T47D (cell line): ENCODE measurements around the gene MYRIP.

Source experiments
- DNase-seq, 2 experiments: peaks; one replicate each; pipeline versions ENCODE4 v3.0.0 to v3.0.0-alpha.2; 2011 to 2012; ENCODE audit warnings: low read depth in 1 of 2, low spot score in 1 of 2
- JUND ChIP-seq: IDR thresholded peaks from 2 replicates; pipeline ENCODE4 v1.6.1; 2012; ENCODE audit warnings: low read depth
- in situ Hi-C: cut with HindIII; loops from 2 replicates; pipeline ENCODE4 v1.10.0; 2016; ENCODE audit warnings: low sequenced_read_pairs, low pct_unique_long_range_greater_than_20kb

The MYRIP gene

DNA sequence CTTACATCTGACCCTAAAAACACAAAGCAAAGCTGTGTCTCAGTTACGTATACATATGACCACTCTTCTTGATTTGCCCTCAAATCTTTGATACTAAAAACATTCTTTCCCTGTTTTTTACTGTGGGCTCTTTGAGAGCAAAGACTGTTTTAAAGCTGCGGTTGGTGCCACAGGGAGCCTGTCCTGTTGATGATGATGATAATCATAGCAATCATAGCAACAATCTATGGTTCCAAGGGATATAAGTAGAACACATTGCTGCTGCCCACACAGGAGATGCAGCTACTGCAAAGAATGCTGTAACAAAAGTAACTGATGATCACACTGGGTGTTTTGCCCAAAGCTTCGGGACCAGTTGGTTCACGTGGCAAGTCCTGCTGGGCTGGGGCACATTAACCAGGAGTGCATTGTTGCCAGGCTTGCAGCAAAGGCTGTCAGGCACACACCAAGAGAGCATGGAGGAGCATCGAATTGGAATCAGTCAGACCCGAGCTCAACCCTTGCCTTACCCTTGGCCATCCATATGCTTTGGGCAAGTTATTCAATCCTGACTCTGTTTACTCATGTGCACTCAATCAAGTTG is 368.7 kb downstream of the MYRIP start:
- in situ Hi-C loops: no loop called here
- no peak for DNase-seq
- TF ChIP-seq JUND: no peak

DNA sequence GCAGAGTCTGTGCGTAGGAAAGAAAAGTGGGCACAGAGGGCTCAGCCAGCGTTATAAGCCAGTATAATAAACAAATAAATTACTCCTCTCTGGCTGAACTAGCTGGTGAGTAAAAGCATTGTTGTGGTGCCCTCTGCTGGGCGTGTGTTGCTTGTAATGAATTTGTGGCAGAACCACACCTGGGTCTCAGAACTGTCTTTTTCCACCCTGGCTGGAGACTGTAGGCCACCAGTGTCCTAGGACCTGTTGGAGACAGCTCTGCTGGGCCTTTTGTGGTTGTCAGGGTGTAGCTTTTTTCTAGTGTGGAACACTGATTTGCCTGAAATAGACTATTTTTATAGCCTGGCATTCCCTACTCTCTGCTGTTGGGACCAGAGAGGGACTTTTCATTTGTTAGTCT is 369.6 kb downstream of the MYRIP start:
- in situ Hi-C loops: no loop called here
- DNase-seq: peak; percentile 37 to 84
- no peak for TF ChIP-seq JUND

DNA sequence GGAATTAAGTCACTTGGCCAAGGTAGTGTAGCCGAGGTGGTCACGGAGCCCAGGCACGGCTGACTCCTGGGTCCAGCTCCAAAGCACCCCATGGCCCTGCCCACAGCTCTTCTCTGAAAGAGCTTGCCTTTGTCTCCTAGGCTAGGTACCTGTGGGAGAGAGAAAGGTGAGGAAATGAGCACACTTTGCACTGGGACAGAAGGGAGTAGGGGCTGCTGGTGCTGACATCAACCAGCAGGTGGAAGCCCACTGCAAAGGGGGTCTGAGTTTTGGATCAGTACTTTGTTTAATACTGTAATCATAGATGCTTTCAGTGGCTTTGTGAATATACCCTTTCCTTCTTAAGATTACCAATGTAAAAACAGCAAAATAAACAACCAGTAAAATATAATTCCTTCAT is 371.8 kb downstream of the MYRIP start:
- TF ChIP-seq JUND: no peak
- no peak for DNase-seq
- in situ Hi-C loops: no loop called here

DNA sequence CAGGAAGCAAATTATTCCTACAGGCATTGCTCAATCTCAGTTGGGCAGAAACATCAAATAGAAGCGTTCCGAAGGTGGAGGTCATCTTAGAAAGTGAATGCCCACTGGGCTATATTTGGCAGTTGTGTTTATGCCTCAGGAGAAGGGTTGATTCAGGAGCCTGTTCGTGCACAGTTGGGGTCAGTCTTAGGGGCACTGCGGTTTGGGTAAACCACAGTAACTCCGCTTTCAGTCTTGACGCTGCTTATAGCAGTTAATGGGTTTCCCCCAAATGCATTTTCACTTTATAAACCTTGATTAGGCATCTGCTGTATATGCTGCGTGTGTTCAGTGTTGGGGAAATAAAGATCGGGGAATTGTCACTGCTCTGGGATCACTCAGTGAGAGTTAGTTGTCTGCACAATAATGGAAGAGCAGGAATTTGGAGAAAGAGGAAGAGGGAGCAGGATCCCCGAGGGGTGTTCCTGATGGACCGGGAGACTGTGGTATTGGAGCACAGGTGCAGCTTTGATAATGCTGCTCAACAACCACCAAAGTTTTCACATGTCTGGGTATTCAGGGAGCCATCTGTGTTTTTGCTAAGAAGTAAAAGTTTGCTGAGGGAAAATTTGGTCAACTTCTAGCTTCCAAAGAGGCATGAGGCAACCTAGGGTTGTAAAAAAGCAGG is 375.8 kb downstream of the MYRIP start:
- in situ Hi-C loops: no loop called here
- no peak for DNase-seq
- TF ChIP-seq JUND: no peak

DNA sequence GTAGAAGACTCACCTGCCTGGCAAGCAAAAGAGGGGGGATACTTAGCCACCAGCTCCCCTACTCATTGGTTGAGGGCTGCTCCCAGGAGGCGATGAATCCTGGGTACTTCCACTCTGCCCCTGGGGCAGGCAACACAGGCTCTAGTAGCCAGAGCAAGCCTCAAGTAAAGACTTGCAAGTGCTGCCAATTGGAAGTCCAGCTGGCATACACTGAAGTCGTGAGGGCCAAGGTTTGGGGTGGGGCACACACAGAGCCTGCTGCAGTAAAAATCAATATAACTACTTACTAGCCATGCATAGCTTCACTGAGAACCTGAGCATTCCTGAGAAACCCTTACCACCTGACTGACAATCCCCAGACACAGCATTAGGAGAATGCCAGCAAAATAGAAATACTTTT is 377.1 kb downstream of the MYRIP start:
- no peak for DNase-seq
- in situ Hi-C loops: no loop called here
- TF ChIP-seq JUND: no peak

DNA sequence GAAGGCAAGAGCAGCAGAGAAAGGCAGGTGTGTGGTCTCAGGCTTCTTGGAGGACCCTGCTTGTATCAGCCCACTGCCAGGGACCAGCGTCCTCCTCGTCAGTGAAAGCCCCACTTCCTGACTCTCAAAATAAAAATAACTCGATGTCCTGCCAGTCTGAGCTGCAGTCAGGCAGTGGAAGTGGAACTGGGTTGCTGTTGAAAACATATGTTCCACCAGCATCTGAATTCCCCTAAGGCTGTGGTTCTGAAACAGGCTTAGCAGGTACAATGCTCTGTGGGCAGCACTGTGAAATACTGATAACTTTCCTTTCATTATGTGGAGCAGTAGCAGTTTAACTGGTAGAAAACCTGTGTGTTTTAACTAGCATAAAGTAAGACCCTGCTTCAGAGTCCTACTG is 378.5 kb downstream of the MYRIP start:
- TF ChIP-seq JUND: no peak
- peak; percentile 48 to 76 for DNase-seq
- in situ Hi-C loops: no loop called here

DNA sequence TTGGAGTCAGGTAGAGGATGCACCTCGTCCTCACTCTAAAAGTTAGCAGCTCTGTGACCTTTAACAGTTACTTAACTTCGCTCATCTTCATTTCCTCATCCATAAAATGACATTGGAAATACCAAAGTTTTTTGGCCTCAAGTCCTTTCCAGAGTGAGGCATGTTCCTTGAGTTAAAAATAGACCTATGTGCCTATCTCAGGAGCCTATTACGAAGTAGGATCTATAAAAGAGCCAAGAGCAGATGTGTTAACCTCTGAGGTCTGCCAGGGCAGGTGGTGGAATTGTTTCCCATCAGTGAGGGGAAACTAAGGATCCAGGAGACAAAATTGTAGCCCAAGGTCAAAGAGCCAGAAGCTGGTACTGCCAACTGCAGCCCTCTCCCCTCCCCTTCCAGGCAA is 379.7 kb downstream of the MYRIP start:
- TF ChIP-seq JUND: no peak
- DNase-seq: no peak
- in situ Hi-C loops: no loop called here

DNA sequence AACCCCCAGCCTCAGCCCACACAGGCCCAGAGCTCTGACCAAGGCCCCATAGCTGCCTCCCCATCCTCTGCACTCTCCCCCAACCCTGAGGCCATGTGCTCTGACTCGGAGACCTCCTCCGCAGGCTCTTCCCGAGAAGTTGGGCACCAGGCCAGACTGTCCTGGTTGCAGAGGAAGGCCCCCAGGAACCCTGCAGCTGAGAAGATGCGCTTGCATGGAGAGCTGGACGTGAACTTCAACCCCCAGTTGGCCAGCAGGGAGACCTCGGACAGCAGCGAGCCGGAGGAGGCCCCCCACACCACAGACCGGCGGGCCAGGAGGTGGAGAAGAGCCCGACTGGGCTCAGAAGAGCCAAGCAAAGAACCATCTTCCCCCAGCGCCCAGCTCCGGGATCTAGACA is 380.6 kb downstream of the MYRIP start:
- in situ Hi-C loops: no loop called here
- DNase-seq: no peak
- no peak for TF ChIP-seq JUND

DNA sequence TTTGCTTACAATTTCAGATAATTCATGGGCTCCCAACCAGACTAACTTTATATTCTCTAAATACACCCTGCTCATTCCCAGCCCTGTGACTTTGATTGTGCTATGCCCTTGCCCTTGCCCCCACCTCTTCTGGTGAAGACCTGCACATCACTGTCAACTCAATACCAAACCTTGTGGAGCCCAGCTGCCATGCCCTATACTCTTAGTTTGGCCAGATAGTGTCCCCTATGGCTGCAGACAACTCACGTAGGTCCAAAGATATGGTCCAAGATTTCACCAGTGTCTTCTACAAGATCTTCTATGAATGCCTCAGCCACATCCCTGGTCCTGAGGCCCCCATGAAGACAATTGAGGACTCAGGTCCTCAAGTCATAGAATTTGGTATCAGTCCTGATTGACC is 381.8 kb downstream of the MYRIP start:
- in situ Hi-C loops: no loop called here
- TF ChIP-seq JUND: no peak
- no peak for DNase-seq

DNA sequence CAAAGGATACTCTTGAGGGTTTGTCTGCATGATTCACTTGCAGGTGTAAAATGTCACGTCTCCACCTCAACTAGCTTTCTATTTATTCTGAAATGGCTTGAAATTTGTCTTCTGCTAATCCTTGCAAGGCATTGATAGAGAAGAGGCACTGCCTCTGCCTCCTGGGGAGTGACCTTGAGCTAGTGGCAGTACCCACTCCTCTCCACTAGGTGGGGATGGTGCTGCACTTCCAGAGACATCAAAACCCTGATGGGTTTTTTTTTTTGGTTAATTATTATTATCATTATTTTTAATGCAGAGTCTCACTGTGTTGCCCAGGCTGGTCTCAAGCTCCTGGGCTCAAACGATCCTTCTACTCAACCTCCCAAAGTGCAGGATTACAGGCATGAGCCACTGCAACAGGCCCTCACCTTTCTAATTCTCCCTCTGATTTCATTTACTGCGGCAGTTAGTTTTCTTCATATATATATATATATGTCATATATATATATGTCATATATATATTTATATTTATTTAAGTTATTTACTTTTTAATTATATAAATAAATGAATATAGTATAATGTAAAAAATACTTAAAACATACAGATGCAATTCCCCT is 382.5 kb downstream of the MYRIP start:
- TF ChIP-seq JUND: no peak
- DNase-seq: peak; percentile 43 to 61
- in situ Hi-C loops: no loop called here

DNA sequence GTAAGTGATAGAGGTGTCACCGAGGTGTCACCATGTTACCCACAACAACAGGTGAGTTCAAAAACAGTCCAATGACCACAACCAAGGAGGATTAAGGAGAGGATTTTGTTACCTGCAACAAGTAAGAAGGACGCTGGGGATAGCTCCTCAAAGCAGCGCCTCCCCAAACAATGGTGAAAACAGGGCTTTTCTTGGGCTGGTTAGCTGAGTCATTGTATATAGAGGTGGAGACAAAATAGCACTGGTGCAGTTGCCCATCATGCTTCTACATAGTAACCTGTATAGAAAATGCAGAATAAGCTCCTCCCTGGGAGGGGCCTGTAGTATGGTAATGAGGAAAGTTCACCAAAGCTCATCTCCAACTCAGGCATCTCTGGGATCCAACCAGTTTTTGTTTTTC is 383.2 kb downstream of the MYRIP start:
- in situ Hi-C loops: no loop called here
- no peak for TF ChIP-seq JUND
- peak in 1 of 2 experiments; percentile 8 for DNase-seq

DNA sequence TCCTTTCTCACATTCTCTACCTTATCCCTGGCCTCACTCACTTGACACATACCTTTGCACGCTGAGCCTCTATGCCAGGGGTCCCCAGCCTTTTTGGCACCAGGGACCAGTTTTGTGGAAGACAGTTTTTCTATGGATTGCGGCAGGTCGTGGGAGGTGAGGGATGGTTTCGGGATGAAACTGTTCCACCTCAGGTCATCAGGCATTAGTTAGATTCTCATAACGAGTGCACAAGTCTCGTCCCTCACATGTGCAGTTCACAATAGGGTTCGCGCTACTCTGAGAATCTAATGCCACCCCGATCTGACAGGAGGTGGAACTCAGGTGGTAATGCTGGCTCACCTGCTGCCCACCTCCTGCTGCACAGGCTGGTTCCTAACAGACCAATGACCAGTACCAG is 387.6 kb downstream of the MYRIP start:
- in situ Hi-C loops: no loop called here
- TF ChIP-seq JUND: no peak
- no peak for DNase-seq

DNA sequence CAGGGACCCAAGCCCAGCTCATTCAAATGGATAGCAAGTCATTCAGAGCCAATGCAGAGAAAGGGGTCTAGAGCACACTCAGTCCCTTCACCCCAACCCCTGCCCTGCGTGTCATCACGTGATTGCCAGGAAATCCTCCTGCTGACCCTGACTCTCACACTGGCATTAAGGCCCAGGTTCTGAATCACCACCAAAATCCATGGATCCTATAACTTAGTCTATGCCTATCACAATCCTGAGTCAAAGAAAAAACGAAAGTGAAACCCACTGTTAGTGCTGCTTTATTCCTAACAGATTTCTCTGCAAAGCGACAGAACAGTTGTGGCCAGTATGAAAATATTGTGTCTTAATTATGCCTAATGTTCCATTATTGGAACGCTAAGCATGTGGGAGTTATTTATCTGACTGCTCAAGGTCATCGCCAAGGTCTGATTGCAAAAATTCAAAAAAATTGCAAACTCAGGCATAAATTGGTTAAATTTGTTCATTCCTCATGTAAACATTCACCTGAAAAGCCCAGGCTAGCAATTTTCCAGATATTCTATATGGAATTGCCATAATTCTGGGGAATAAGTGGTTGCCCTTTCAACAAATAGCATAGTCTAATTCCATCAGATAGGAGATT is 391.4 kb downstream of the MYRIP start:
- in situ Hi-C loops: no loop called here
- no peak for TF ChIP-seq JUND
- DNase-seq: no peak

DNA sequence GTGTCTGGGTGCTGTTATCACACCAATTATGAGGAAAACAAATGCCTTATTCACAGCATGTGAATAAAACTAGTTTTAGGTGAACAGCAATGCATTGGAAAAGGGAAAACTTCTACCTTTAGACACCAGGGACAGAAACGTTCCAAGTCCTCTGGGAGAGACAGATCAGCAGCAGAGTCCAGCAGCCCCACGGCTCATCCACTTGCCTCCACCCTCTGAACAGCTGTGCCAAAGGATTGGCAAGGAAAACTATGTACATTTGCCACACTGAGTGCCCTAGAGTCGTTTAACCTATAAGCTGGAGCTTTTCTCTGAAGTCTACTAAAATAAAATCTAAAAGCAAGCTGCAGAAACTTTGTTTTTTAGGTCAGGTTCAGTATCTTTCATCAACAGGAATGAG is 392.4 kb downstream of the MYRIP start:
- no peak for TF ChIP-seq JUND
- in situ Hi-C loops: no loop called here
- DNase-seq: no peak
